GM19468 (cell line): ENCODE measurements around the gene MAEA.

Experiments used
- ATAC-seq: cut with Tn5 transposase; IDR thresholded peaks from one replicate; pipeline ENCODE4 v1.9.1; 2021; ENCODE audit warnings: mild to moderate bottlenecking, moderate library complexity, moderate number of reproducible peaks; ENCODE audit not compliant: unreplicated experiment; ENCODE audit errors: extremely low read depth

The MAEA gene

DNA sequence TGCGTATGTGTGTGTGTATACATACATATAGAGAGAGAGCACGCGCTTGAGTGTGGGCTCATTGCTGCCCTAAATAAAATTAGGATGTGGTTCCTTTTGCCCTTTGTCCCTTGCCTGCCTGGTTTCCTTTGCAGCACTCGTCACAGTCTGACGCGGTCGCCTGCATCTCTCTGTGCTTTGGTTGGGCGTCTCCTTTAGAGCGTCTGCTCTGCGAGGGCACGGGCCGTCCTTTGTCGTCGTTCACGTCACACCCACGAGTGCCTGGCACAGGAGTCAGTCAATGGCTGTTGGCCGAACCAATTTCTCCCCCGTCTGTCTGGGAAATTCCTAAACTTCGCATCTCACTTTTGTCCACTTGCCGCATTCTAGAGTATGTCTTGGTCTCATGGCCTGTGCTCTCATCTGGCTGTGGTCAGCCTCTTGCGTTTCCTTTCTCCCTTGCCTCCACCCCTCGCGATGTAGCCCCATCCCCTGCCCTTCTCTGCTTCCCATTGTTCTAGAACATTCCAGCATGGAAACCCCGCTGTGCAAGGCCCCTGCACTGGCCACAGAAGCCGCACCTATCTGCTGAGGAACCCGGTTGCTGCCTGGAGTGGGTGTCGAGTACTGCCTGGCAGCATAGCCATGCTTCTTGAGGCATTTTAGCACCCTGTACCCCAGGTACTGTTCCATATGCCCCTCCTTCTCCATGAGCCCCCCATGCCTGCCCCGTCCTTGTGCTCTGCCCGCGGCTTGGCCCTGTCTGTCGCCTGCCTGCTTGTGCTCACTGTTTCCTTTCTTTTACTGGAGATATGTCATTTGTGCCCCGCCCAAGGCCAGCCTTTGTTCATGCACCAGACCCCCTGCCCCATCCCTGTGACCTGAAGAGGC lies 8.0 kb downstream of the MAEA start:
- ATAC-seq, result no peak

DNA sequence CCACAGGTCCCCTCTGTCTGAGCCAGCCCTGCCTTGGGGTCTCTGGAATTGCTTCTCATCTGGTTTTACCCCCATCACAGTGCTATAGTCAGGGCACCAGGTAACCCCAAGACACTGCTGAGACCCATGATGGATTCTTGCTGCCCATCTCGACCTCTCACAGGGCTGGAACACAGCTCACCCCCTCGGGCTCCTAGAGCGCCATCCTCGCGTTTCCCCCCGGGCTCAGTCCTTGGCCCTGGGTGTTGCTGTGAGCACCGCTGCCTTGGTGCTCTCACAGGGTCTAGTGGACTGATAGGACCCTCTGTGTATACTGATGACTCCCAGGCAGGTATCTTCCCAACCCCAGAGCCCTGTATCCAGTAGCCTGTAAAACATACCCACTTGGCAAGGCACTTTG lies 8.8 kb downstream of the MAEA start:
- ATAC-seq, result no peak

DNA sequence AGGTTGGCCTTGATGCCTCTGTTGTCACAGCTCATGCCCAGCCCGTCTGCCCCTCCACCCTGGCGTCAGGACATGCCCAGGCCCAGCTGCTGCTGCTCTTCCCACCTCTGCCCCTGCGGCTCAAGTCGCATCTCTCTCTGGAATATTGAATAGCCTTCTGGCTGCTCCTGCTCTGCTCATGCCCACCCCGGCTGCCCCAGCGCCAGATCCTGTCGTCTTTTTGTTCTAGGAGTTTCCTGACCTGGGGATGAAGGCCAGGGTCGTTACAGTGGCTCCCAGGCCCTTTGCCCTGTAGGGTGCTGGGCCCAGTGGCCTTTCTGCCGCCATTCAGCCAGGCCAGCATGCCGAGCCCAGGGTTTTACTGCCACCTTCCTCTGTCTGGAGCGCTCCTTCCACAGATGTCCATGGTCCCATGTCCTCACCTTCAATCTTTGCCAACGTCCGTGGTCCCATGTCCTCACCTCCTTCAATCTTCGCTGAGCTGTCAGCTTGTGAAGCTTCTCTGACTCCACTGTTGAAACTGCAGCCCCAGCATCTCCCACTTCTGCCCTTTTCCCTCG lies 9.7 kb downstream of the MAEA start:
- ATAC-seq, result no peak

DNA sequence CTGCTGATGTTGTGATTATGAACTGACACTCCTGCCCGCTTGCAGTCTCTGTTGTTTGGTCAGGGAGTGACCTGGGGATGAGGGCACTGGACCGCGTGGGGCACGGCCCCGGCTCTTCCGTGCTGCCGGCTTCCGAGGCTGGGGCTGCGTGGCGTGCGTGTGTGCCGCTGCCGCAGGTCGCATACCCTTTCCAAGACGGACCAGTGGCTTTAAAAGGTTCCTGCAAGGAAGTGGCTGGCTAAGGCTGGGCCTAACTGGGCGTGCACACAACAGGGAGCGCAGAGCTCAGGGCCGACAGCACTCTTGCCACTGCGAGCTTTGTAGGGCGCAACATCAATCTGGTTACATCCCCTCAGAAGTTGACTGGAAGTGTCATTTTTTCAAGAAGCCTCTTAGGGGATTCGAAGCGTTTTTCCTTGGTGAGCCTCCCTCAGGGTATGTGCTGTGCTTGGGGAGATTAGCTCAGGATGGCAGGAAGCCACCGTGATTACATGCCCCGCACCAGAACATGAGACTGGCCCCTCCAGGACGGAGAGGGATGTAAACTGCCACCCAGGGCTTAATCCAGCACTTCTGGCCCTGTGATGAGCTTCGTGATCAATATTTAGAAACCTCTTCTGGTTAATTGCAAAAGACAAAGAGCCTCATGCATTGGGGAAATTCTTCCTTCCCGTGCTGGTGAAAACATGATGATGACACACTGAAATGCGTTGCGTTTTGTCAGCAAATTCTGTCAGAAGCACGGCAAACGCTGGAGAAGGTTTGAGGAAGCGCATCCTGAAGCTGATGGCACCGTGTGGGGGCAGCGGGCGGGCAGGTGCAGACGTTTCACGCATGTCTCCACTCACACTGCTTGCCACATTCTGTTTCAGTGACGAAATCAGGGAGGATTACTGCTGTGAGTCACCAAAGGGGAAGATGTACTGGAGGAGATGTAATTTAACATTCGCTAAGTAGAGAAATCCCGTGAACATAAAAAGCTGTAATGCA lies 11.1 kb downstream of the MAEA start:
- ATAC-seq, result no peak

DNA sequence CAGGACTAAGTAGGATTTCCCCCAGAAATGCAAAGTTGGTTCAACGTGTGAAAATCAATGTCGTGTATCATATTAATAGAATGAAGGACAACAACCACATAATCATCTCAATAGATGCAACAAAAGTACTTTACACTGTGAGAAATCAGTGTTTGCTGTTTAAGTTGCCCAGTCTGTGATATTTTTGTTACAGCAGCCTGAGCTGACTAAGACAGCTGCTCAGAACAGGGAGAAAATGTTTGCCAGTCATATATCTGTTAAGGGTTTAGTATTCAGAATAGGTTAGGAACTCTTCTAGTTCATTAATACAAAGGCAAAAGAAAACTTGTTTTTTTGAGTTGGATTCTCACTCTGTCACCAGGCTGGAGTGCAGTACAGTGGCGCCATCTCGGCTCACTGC lies 12.5 kb downstream of the MAEA start:
- no peak for ATAC-seq

DNA sequence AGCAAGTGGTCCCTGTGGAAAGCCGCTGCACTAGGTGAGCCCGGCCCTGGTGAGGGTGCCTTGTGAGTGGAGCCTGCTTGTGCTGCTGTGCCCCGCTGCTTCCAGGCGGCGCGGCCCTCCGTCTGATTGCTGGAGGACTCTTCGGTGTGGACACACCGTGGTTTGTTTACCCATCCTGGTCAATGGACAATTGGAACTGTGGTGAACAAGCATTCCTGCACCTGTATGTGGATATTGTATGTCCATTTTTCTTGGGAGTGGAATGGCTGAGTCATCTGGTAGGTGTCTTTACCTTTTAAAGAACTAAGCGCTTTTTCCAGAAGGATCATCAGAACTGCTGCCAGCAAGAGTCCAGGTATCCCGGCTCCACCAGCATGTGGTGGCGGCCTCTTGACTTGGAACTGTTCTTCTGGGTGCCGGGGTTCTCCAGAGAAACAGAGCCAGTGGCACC lies 15.6 kb downstream of the MAEA start:
- ATAC-seq, result no peak

DNA sequence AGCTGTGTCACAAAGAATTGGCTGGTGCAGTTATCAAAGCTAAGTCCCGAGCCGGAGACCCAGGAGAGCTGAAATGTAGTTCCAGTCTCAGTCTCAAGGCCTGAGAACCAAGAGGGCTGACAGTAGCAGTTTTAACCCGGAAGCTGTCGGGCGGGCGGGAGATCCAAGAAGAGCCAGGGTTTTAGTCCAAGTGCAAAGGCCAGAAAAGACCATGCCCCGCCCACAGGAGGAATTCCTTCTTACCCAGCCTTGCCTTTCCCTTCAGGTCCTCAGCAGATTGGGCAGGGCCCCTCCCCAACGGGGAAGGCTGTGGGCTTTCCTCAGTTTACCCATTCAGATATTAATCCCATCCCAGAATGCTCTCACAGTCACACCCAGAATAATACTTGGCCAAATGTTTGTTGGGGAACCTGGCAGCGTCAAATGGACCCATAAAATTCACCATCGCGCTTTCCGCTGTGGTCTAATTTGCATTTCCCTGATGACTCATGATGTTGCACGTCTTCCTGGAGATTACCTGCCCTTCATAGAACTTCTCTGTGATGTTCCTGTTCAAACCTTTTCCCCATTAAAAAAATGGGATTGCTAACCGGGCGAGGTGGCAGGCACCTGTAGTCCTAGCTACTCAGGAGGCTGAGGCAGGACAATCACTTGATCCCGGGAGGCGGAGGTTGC lies 16.2 kb downstream of the MAEA start:
- ATAC-seq, result no peak

DNA sequence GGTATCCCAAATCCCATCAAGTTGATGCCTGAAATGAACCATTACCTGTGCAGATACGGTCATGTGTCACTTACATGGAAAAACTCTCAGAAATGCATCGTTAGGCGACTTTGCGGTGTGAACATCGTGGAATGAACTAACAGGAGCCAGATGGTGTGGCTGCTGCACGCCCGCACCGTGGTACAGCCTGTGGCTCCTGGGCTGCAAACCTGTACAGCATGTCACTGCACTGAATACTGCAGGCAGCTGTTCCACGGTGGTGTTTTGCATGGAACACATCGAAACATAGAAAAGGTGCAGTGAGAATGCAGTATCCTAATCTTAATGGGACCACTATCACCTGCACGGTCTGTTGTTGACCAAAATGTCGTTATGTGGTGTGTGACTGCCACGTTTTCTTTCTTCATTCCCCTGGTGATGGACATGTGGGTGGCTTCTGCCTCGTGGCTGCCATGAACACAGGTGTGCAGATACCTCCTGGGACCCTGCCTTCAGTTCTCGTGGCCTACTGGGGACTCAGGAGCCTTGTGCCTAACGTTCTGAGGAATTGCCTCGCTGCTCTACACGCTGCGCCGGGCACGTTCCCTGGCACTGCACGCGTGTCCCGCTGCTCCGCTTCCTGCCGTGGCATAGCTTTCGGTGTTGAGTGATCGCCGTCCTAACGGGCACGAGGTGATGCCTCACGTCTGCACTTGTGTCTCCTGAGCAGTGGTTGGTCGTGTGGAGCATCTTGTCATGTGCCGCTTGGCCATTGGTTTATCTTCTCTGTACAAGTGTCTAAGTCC lies 18.5 kb downstream of the MAEA start:
- ATAC-seq, result no peak

DNA sequence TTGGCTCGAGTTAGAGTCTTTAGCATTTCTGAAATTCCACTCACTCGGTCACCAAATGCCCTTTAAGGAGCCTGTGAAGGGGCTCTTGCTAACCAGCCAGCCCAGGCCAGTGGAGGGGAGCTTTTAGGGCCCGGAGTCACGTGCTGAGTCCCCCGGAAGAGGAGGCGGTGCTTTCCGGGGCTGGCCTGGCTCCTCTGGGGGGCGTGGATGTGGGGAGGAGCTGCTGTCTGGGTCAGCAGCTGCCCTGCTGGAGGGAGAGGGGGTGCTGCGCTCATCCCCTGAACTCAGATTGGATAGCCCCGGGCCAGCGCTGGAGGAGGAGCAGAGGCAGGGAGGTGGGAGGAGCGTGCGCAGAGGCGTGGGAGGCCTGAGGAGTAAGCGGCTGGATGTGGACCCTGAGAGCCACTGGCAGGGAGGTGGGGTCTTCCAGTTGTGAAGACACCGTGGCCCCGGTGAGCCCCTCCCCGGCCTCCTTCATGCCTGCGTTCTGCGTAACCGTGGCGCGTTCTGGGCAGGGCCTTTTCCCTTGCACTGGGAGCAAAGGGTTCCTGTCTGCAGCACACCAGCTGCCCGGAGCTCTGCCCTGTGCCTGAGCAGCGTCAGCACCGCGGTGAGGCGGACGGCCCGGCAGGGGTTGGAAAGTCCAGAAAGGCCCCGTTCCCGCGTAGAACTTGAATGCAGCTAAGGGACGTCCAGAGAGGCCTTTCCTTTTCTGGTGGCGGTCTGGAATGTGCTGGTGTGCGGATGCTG lies 19.7 kb downstream of the MAEA start:
- ATAC-seq, result peak; percentile 74

DNA sequence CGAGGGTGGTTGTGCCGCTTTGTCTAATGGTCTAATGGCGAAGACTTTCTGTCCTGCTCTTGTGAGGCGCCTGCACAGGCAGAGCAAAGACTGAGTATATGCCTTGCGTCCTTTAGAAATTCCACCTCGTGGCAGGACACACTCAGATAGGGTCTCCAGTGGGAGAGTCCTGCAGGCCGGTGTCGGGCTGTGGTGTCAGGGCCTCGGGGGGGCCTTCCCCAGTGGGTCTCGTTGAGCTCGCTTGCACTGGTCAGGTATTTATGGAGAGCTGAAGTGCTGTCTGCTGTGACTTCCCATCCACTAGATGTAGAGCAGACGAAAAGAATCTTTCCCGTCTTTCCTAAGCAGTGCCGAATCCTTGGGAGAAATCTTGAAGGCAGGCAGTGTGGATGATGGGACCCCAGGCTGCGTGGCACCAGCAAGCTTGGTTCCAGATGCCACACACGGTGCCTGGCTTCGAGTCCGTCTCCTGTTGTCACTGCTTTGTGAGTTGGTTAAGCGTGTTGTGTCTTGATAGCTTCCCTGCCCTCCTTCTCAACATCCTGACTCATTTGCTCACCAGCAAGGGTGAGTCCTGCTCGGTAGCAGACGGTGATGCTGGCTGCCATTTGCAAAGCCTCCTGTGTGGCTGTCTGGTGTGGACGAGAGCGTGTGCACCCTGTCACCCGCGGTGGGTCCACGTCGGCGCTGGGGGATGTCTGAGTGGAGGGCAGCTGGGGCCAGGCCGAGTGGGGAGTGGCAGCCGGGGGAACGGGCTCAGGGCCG lies 20.5 kb downstream of the MAEA start:
- no peak for ATAC-seq

DNA sequence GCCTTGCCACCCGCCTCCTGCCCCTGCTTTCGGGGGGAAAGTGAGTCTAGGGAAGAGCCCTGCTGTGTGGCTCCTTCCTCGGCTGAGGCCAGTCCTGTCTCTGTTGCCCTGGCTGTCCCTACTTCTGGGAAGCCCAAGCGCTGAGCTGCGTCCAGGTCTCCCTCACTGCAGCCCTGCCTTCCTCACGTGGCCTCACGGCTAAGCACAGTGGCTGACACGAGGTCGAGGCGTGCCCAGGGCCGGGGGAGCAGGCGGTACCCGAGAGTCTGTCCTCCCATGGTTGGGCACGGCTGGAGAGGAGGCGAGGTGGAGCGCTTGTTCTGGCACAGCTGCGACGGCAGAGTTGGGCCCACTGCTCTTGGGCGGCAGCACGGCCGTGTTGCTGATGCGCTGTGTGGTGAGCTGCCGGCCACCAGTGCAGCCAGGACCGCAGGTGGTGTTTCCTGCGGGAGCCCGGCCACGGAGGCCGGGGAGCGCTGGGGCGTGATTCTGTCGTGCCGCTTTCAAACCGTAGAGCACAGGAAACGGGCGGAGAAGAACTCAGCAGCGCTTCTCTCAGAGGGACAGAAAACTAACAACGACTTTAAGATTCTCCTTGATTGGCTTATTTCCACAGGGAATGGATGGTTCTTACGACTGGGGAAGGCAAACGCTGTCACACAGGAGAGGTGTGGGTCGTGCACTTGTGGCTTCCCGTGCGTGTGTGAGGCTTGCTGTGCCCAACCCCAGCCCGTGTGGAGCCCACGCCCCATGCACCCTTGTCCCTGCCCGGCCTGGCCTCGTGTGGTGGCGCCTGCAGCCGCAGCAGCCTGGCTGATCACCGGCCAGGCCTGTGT lies 21.3 kb downstream of the MAEA start:
- no peak for ATAC-seq

DNA sequence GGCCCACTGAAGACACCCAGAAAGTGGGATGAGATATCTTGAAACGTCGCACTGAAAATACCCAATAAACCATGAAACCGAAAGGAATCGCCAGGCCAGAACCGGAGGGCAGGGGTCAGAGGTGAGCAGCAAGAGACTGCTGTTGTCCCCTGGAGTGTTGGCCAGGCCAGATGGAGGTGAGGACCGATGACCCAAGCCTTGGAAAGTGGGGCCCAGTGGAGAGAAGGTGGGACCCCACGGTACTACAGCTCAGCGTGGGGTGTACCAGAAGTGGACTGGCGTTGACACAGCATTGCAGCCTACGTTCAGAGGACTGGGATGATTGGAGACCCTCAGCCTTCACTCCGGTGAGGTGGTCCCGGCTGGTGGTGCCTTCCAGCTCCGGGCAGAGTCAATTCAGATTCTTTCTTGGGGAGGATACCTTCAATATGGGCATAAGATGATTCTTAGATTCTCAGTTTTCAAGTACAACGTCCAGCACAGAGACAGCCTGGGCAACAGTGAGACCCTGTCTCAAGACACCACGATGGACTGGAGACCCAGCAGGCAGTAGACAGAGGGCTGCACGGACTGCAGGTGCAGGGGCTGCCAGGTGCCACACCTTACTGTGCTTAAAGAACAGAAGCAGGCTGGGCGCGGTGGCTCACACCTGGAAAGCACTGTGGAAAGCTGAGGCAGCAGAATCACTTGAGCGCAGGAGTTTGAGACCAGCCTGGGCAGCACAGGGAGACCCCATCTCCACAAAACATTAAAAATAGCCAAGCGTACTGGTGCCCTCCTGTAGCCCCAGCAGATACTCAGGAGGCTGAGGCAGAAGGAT lies 23.3 kb downstream of the MAEA start:
- ATAC-seq, result no peak

DNA sequence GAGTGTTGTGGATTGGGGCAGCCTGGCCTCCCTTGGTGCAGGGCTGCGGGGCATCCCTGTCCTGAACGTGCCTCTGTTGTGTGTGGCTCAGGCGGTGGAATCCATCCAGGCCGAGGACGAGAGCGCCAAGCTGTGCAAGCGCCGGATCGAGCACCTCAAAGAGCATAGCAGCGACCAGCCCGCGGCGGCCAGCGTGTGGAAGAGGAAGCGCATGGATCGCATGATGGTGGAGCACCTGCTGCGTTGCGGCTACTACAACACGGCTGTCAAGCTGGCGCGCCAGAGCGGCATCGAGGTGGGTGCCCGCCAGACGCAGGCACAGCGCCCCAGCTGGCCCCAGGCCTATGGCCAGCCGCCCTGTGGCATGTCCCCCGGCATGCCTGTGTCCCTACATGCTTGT lies 25.6 kb downstream of the MAEA start:
- no peak for ATAC-seq

DNA sequence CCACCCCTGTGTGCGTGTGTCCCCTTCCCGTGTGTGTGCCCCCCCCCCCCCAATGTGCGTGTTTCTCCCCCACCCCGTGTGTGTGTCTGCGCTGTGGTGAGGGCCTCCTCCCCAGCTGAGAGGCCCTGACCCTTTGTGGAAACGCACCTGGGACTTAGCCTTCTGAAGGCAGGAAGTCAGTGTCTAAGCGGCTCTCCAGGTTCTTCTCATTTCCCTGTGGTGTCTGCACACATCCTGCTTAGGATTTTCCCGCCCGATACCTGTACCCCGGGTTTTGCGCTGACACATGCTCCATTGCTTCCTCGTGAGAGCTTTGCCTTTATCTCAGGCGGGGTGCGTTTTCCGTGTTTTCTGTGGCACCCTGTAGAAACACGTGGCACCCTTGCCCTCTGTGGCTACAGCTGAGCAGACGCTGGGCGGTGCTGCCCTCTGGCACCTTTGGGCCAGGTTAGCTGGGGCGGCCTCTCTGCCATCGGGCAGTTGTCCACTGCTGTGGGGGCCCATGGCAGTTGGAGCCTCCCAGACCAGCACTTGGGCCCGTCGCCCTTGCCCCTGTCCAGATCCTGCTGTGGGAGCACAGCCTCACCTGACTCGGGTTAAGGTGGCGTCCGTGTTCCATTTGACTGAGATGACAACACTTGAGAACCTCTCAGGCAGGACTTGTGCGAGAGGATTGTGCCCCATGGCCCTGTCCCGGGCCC lies 26.3 kb downstream of the MAEA start:
- no peak for ATAC-seq

DNA sequence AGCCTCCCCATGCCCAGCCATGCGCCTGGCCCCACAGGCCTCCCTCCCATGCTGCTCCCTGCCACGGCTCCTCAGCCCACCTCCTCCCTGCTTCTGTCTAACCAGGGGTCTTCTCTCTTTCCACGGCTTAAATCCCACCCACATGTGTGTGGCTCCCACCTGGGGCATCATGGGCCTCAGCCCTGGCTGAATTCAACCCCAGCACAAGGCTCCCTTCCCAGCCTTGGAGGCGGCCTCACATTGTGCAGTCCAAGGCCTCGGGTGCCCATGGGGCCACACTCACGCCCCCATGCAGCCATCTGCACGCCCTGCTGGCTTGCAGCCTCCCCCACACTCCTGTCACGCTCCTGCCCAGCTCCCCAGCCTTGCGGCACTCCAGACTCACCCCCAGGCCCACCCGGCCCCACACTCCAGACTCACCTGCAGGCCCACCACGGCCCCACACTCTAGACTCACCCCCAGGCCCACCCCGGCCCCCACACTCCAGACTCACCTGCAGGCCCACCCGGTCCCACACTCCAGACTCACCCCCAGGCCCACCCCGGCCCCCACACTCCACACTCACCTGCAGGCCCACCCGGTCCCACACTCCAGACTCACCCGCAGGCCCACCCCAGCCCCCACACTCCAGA lies 27.0 kb downstream of the MAEA start:
- ATAC-seq, result no peak
